ENCODE measurements around the gene GRIK2. TPM values are rescaled to one million over a fixed set of nuclear protein-coding genes. Genes with fewer than 3 reads are reported as not detected.

GRIK2 gene
- total RNA-seq, 1 experiment from 2014 or later, result 0.55 TPM

GRCh38 chr6:101531538-101531937 lies 138.0 kb downstream of the GRIK2 start:
- H3K9me2 ChIP-seq (replicated peaks; ENCODE audit: low read length), result no peaks in the 10 kb centered on the region
- DNase-seq (no peak), ATAC-seq (no peak)
- TF ChIP-seq EZH2 (IDR thresholded peaks at IDR 0.05; ENCODE audit: low read length, unreplicated experiment) (no peak), EZH2phosphoT487 (IDR thresholded peaks at IDR 0.05; ENCODE audit: borderline replicate concordance, low read length) (no peak), CTCF (conservative IDR thresholded peaks at IDR 0.05; ENCODE audit: low read depth, low read length) (no peak)
- ChIA-PET POLR2A (ENCODE audit: unreplicated experiment) (no interaction called here), CTCF (no interaction called here)
- H3K4me2 ChIP-seq (ENCODE audit: low read length), result no peak overlapping the region
- no peaks in the 10 kb centered on the region for H3K36me3 ChIP-seq (ENCODE audit: low read depth, low read length)
- no peak overlapping the region for H3K27ac ChIP-seq (ENCODE audit: low read length)
- no TSS peak for BruUV-seq (replicated peaks)
- no peaks in the 10 kb centered on the region for H4K20me1 ChIP-seq (ENCODE audit: low read length)
- H3K9ac ChIP-seq (ENCODE audit: low read length), result no peak overlapping the region
- no peaks in the 10 kb centered on the region for H3F3A ChIP-seq (ENCODE audit: low read length, unreplicated experiment)
- H3K27me3 ChIP-seq (ENCODE audit: low read length), result no peaks in the 10 kb centered on the region
- H3K4me1 ChIP-seq (ENCODE audit: insufficient read depth, low read length), result no peaks in the 10 kb centered on the region
- H3K4me3 ChIP-seq (ENCODE audit: low read length), result no peak overlapping the region
- H3K9me3 ChIP-seq (ENCODE audit: low read length), result no peaks in the 10 kb centered on the region
- H2AFZ ChIP-seq (ENCODE audit: low read length), result no peak overlapping the region
- intact Hi-C loops (cut with micrococcal nuclease), result no loop called here
- no peaks in the 10 kb centered on the region for H3K79me2 ChIP-seq (ENCODE audit: low read length)

GRCh38 chr6:101534386-101534785 lies 140.9 kb downstream of the GRIK2 start:
- H3K4me2 ChIP-seq (ENCODE audit: low read length), result no peak overlapping the region
- no peak overlapping the region for H3K9ac ChIP-seq (ENCODE audit: low read length)
- no peaks in the 10 kb centered on the region for H3K4me1 ChIP-seq (ENCODE audit: insufficient read depth, low read length)
- POLR2A ChIA-PET (ENCODE audit: unreplicated experiment), result no interaction called here
- H2AFZ ChIP-seq (ENCODE audit: low read length), result no peak overlapping the region
- no TSS peak for BruUV-seq (replicated peaks)
- CTCF ChIA-PET, result no interaction called here
- TF ChIP-seq CTCF (conservative IDR thresholded peaks at IDR 0.05; ENCODE audit: low read depth, low read length), result no peak
- no peak for TF ChIP-seq EZH2 (IDR thresholded peaks at IDR 0.05; ENCODE audit: low read length, unreplicated experiment)
- no peak for TF ChIP-seq EZH2phosphoT487 (IDR thresholded peaks at IDR 0.05; ENCODE audit: borderline replicate concordance, low read length)
- no peaks in the 10 kb centered on the region for H3F3A ChIP-seq (ENCODE audit: low read length, unreplicated experiment)
- intact Hi-C loops (cut with micrococcal nuclease), result no loop called here
- no peak overlapping the region for H3K27ac ChIP-seq (ENCODE audit: low read length)
- ATAC-seq (no peak), DNase-seq (no peak)
- H3K79me2 ChIP-seq (ENCODE audit: low read length), result no peaks in the 10 kb centered on the region
- no peaks in the 10 kb centered on the region for H3K9me2 ChIP-seq (replicated peaks; ENCODE audit: low read length)
- no peaks in the 10 kb centered on the region for H3K36me3 ChIP-seq (ENCODE audit: low read depth, low read length)
- H3K9me3 ChIP-seq (ENCODE audit: low read length), result no peaks in the 10 kb centered on the region
- no peak overlapping the region for H3K4me3 ChIP-seq (ENCODE audit: low read length)
- H4K20me1 ChIP-seq (ENCODE audit: low read length), result no peaks in the 10 kb centered on the region
- no peaks in the 10 kb centered on the region for H3K27me3 ChIP-seq (ENCODE audit: low read length)

- POLR2A ChIA-PET (ENCODE audit: unreplicated experiment), result no interaction called here
- ATAC-seq, result no peak
- Histone ChIP-seq H3K4me2 (ENCODE audit: low read length) (no peak overlapping the region), H3F3A (ENCODE audit: low read length, unreplicated experiment) (no peaks in the 10 kb centered on the region), H3K36me3 (ENCODE audit: low read depth, low read length) (no peaks in the 10 kb centered on the region), H3K4me3 (ENCODE audit: low read length) (no peak overlapping the region), H3K9ac (ENCODE audit: low read length) (no peak overlapping the region), H3K27me3 (ENCODE audit: low read length) (no peaks in the 10 kb centered on the region), H3K4me1 (ENCODE audit: insufficient read depth, low read length) (no peaks in the 10 kb centered on the region), H3K79me2 (ENCODE audit: low read length) (no peaks in the 10 kb centered on the region), H3K9me2 (replicated peaks; ENCODE audit: low read length) (no peaks in the 10 kb centered on the region), H3K27ac (ENCODE audit: low read length) (no peak overlapping the region), H2AFZ (ENCODE audit: low read length) (no peak overlapping the region), H4K20me1 (ENCODE audit: low read length) (no peaks in the 10 kb centered on the region), H3K9me3 (ENCODE audit: low read length) (no peaks in the 10 kb centered on the region)
- DNase-seq, result no peak
- no TSS peak for BruUV-seq (replicated peaks)
- TF ChIP-seq EZH2phosphoT487 (IDR thresholded peaks at IDR 0.05; ENCODE audit: borderline replicate concordance, low read length), result no peak
- TF ChIP-seq EZH2 (IDR thresholded peaks at IDR 0.05; ENCODE audit: low read length, unreplicated experiment), result no peak
- TF ChIP-seq CTCF (conservative IDR thresholded peaks at IDR 0.05; ENCODE audit: low read depth, low read length), result no peak
- intact Hi-C loops (cut with micrococcal nuclease), result no loop called here
- CTCF ChIA-PET, result no interaction called here
Observed at GRCh38 chr6:101534821-101535220, 141.3 kb downstream of the GRIK2 start.
